H9 (cell line): ENCODE results near the gene MCM3. TPM values are rescaled to one million over a fixed set of nuclear protein-coding genes. Genes with fewer than 3 reads are reported as not detected.

ENCODE experiments used
- DNase-seq: peaks from one replicate; pipeline ENCODE4 v3.0.0-alpha.2; 2017
- H2AFZ ChIP-seq: one replicate; pipeline ENCODE4 v1.6.1; 2013; ENCODE audit warnings: mild to moderate bottlenecking, low read length, control low read depth, moderate library complexity
- H2AK5ac ChIP-seq: 2 replicates; pipeline ENCODE4 v1.6.1; 2013; ENCODE audit warnings: low read length, control low read depth, mixed read lengths; ENCODE audit not compliant: insufficient read length
- H2BK120ac ChIP-seq: one replicate; pipeline ENCODE4 v1.6.1; 2013; ENCODE audit warnings: low read depth, mild to moderate bottlenecking, low read length, control low read depth, inconsistent platforms; ENCODE audit not compliant: poor library complexity, severe bottlenecking
- H2BK12ac ChIP-seq: 2 replicates; pipeline ENCODE4 v1.6.1; 2013; ENCODE audit warnings: low read length, control low read depth, mixed read lengths, low read depth; ENCODE audit not compliant: insufficient read length
- H2BK15ac ChIP-seq: 2 replicates; pipeline ENCODE4 v1.6.1; 2013; ENCODE audit warnings: low read depth, low read length, control low read depth
- H2BK20ac ChIP-seq: one replicate; pipeline ENCODE4 v1.6.1; 2013; ENCODE audit warnings: low read depth, mild to moderate bottlenecking, low read length, control low read depth, inconsistent platforms; ENCODE audit not compliant: poor library complexity, severe bottlenecking
- H2BK5ac ChIP-seq: 2 replicates; pipeline ENCODE4 v1.6.1; 2013; ENCODE audit warnings: low read length, control low read depth, mixed read lengths; ENCODE audit not compliant: insufficient read length
- H3K14ac ChIP-seq: 2 replicates; pipeline ENCODE4 v1.6.1; 2013; ENCODE audit warnings: low read length, control low read depth; ENCODE audit not compliant: insufficient read depth
- H3K18ac ChIP-seq: 2 replicates; pipeline ENCODE4 v1.6.1; 2013; ENCODE audit warnings: low read depth, mild to moderate bottlenecking, mixed read lengths, low read length, control low read depth; ENCODE audit not compliant: insufficient read length
- H3K23ac ChIP-seq: 2 replicates; pipeline ENCODE4 v1.6.1; 2013; ENCODE audit warnings: low read length, control low read depth, mixed read lengths, low read depth; ENCODE audit not compliant: insufficient read length
- H3K23me2 ChIP-seq: 2 replicates; pipeline ENCODE4 v1.6.1; 2013; ENCODE audit warnings: low read depth, mild to moderate bottlenecking, mixed read lengths, low read length, control low read depth; ENCODE audit not compliant: insufficient read length, poor library complexity, severe bottlenecking
- H3K27ac ChIP-seq: 2 replicates; pipeline ENCODE4 v1.5.1; 2013; ENCODE audit warnings: low read length, control low read depth, mixed read lengths, low read depth; ENCODE audit not compliant: insufficient read length
- H3K27me3 ChIP-seq: 2 replicates; pipeline ENCODE4 v1.6.1; 2013; ENCODE audit warnings: low read length, control low read depth, inconsistent platforms; ENCODE audit not compliant: insufficient read depth
- H3K4ac ChIP-seq: 2 replicates; pipeline ENCODE4 v1.6.1; 2013; ENCODE audit warnings: low read depth, mild to moderate bottlenecking, control low read depth, inconsistent platforms, low read length, moderate library complexity
- H3K4me1 ChIP-seq: 2 replicates; pipeline ENCODE4 v1.6.1; 2013; ENCODE audit warnings: low read length, control low read depth, inconsistent platforms; ENCODE audit not compliant: insufficient read depth
- H3K4me2 ChIP-seq: 2 replicates; pipeline ENCODE4 v1.6.1; 2013; ENCODE audit warnings: low read length, control low read depth, mixed read lengths; ENCODE audit not compliant: insufficient read length, insufficient read depth
- H3K56ac ChIP-seq: 2 replicates; pipeline ENCODE4 v1.6.1; 2013; ENCODE audit warnings: low read depth, mild to moderate bottlenecking, mixed read lengths, low read length, control low read depth; ENCODE audit not compliant: insufficient read length
- H3K79me1 ChIP-seq: 2 replicates; pipeline ENCODE4 v1.6.1; 2013; ENCODE audit warnings: low read depth, mild to moderate bottlenecking, moderate library complexity, low read length, control low read depth, inconsistent platforms; ENCODE audit not compliant: insufficient read depth, poor library complexity, severe bottlenecking
- H3K79me2 ChIP-seq: 2 replicates; pipeline ENCODE4 v1.6.1; 2013; ENCODE audit warnings: low read length, control low read depth, inconsistent platforms; ENCODE audit not compliant: insufficient read depth
- H3K9ac ChIP-seq: 2 replicates; pipeline ENCODE4 v1.6.1; 2013; ENCODE audit warnings: low read length, control low read depth, mixed read lengths; ENCODE audit not compliant: insufficient read length; ENCODE audit errors: extremely low read depth
- H3K9me3 ChIP-seq: one replicate; pipeline ENCODE4 v1.6.1; 2013; ENCODE audit warnings: low read depth, low read length, inconsistent platforms; ENCODE audit not compliant: control insufficient read depth
- H3T11ph ChIP-seq: one replicate; pipeline ENCODE4 v1.6.1; 2013; ENCODE audit warnings: mild to moderate bottlenecking, low read length, control low read depth, inconsistent platforms
- H4K20me1 ChIP-seq: one replicate; pipeline ENCODE4 v1.6.1; 2013; ENCODE audit not compliant: control insufficient read depth, insufficient read length, insufficient read depth
- H4K5ac ChIP-seq: 2 replicates; pipeline ENCODE4 v1.6.1; 2013; ENCODE audit warnings: low read depth, mild to moderate bottlenecking, mixed read lengths, low read length, control low read depth; ENCODE audit not compliant: insufficient read length
- H4K8ac ChIP-seq: replicated peaks from 2 replicates; pipeline ENCODE4 v1.6.1; 2013; ENCODE audit warnings: low read length, control low read depth, mixed read lengths, low read depth; ENCODE audit not compliant: insufficient read length
- H4K91ac ChIP-seq: 2 replicates; pipeline ENCODE4 v1.6.1; 2013; ENCODE audit warnings: low read depth, mild to moderate bottlenecking, moderate library complexity, mixed read lengths, low read length, control low read depth; ENCODE audit not compliant: insufficient read length
- H3K27ac Mint-ChIP-seq, 3 experiments: 2 replicates in 2 of 3; 3 replicates in 1 of 3; pipeline ENCODE4 v1.8.0; 2020 to 2021; ENCODE audit warnings: mixed read lengths in 3 of 3, mild to moderate bottlenecking in 1 of 3, moderate library complexity in 1 of 3
- H3K27me3 Mint-ChIP-seq: 2 replicates; pipeline ENCODE4 v1.8.0; 2021; ENCODE audit warnings: low read depth, mild to moderate bottlenecking, moderate library complexity, mixed read lengths
- H3K36me3 Mint-ChIP-seq, 3 experiments: 2 replicates in 2 of 3; 3 replicates in 1 of 3; pipeline ENCODE4 v1.8.0; 2020 to 2021; ENCODE audit warnings: low read depth in 3 of 3, mixed read lengths in 3 of 3; ENCODE audit not compliant: insufficient read depth in 1 of 3
- H3K4me1 Mint-ChIP-seq, 2 experiments: 2 replicates each; pipeline ENCODE4 v1.8.0; 2020; ENCODE audit warnings: mixed read lengths in 2 of 2
- H3K4me3 Mint-ChIP-seq, 2 experiments: 2 replicates in 1 of 2; 3 replicates in 1 of 2; pipeline ENCODE4 v1.8.0; 2020 to 2021; ENCODE audit warnings: mild to moderate bottlenecking in 2 of 2, mixed read lengths in 2 of 2, moderate library complexity in 1 of 2
- H3K9me3 Mint-ChIP-seq, 2 experiments: 2 replicates in 1 of 2; 3 replicates in 1 of 2; pipeline ENCODE4 v1.8.0; 2020; ENCODE audit warnings: mild to moderate bottlenecking in 2 of 2, mixed read lengths in 2 of 2, moderate library complexity in 1 of 2
- WGBS: extraction: QIAGEN DNeasy Blood & Tissue Kit; methylation state at CpG from one replicate; pipeline ENCODE4 v1.1.7; 2013; ENCODE audit warnings: missing lambda C conversion rate, low lambda C conversion rate, mixed read lengths; ENCODE audit not compliant: insufficient read length; ENCODE audit errors: extremely low coverage; 5-methylcytosine and 5-hydroxymethylcytosine counted together
- long read RNA-seq: library from polyadenylated mRNA; unstranded; transcript quantifications from one replicate; pipeline ENCODE4 v2.0.0, GENCODE V29; 2020
- total RNA-seq: library from RNA; stranded (reverse); gene quantifications from 2 replicates; pipeline ENCODE4 v1.2.1, GENCODE V29; 2021
- TF ChIP-seq, protein P1 (sequence below): fragments of 200-600 bp; sonication (generic); conservative IDR thresholded peaks from 3 replicates; pipeline ENCODE4 v1.8.0; 2021; ENCODE audit warnings: antibody characterized with exemption, mild to moderate bottlenecking

Gene MCM3
- 252 and 255 TPM in 2 replicates for total RNA-seq
- long read RNA-seq, transcript MCM3-201 (17 exons, 3,083 nt), result major isoform, 2,903 of 3,595 reads
- long read RNA-seq, transcript MCM3-202 (16 exons, 2,523 nt), result minor isoform, 63 of 3,595 reads
- long read RNA-seq, partial matches to known transcripts, result 283 of 3,595 reads
- long read RNA-seq, other reads (novel, unspliced or antisense), result 346 of 3,595 reads

- Mint-ChIP-seq H3K27ac (no peak within 1 kb of the TSS; a peak in 3 of 7 replicates), H3K4me1 (peaks cover 14 to 20% of the 10 kb centered on the region in 2 experiments), H3K9me3 (no peaks in the 10 kb centered on the region), H3K4me3 (no peak within 1 kb of the TSS), H3K36me3 (peaks cover 36 to 41% (median 38%) of the 10 kb centered on the region in 3 experiments; a peak in 6 of 7 replicates), H3K27me3 (no peaks in the 10 kb centered on the region)
- H2BK120ac ChIP-seq, result peak within 1 kb of the TSS; percentile 89
- H4K8ac ChIP-seq, result no peak within 1 kb of the TSS
- H2AK5ac ChIP-seq, result no peak within 1 kb of the TSS
- H3K18ac ChIP-seq, result peak within 1 kb of the TSS; percentile 98
- H3K4me1 ChIP-seq, result peaks cover 3% of the 10 kb centered on the region; the same call in 1 of the 2 replicates
- no CpG with 5 or more reads among the region's 53 CpGs for WGBS
- peak within 1 kb of the TSS; percentile 77 for H3K4me2 ChIP-seq
- H3K79me2 ChIP-seq, result peaks cover 12% of the 10 kb centered on the region; the same call in 1 of the 2 replicates
- peak; percentile 99 for DNase-seq
- H3K4ac ChIP-seq, result peak within 1 kb of the TSS; percentile 89; the same call in 1 of the 2 replicates
- H3T11ph ChIP-seq, result peak within 1 kb of the TSS; percentile 24
- peak within 1 kb of the TSS; percentile 77 for H3K27ac ChIP-seq
- peak within 1 kb of the TSS; percentile 3 for H2AFZ ChIP-seq
- peak within 1 kb of the TSS; percentile 84 for H3K56ac ChIP-seq
- TF ChIP-seq, protein P1, sequence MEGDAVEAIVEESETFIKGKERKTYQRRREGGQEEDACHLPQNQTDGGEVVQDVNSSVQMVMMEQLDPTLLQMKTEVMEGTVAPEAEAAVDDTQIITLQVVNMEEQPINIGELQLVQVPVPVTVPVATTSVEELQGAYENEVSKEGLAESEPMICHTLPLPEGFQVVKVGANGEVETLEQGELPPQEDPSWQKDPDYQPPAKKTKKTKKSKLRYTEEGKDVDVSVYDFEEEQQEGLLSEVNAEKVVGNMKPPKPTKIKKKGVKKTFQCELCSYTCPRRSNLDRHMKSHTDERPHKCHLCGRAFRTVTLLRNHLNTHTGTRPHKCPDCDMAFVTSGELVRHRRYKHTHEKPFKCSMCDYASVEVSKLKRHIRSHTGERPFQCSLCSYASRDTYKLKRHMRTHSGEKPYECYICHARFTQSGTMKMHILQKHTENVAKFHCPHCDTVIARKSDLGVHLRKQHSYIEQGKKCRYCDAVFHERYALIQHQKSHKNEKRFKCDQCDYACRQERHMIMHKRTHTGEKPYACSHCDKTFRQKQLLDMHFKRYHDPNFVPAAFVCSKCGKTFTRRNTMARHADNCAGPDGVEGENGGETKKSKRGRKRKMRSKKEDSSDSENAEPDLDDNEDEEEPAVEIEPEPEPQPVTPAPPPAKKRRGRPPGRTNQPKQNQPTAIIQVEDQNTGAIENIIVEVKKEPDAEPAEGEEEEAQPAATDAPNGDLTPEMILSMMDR, result no peak
- no peak within 1 kb of the TSS for H2BK12ac ChIP-seq
- peak within 1 kb of the TSS; percentile 81 for H2BK5ac ChIP-seq
- peak within 1 kb of the TSS; percentile 100 for H3K14ac ChIP-seq
- H4K91ac ChIP-seq, result peak within 1 kb of the TSS; percentile 71
- H3K23ac ChIP-seq, result no peak within 1 kb of the TSS
- no peaks in the 10 kb centered on the region for H3K9me3 ChIP-seq
- H2BK20ac ChIP-seq, result no peak within 1 kb of the TSS
- no peaks in the 10 kb centered on the region for H3K27me3 ChIP-seq
- peaks cover 3% of the 10 kb centered on the region for H3K23me2 ChIP-seq
- H4K5ac ChIP-seq, result peak within 1 kb of the TSS; percentile 92
- H3K79me1 ChIP-seq, result peaks cover 6% of the 10 kb centered on the region
- no peaks in the 10 kb centered on the region for H4K20me1 ChIP-seq
- H3K9ac ChIP-seq, result peak within 1 kb of the TSS; percentile 98
- peak within 1 kb of the TSS; percentile 69; the same call in 1 of the 2 replicates for H2BK15ac ChIP-seq
These were observed at the start of gene MCM3 for GRCh38 chr6:52284460-52285176. Gene MCM3 (minus strand): TSS chr6:52284742. CDS start chr6:52284674, 68 bp downstream.
